Measurements from ENCODE around the gene PI4K2A. TPM values are rescaled to one million over a fixed set of nuclear protein-coding genes. Genes with fewer than 3 reads are reported as not detected.

PI4K2A gene
- total RNA-seq, 1 experiment from 2014 or later = 23.5 TPM

DNA sequence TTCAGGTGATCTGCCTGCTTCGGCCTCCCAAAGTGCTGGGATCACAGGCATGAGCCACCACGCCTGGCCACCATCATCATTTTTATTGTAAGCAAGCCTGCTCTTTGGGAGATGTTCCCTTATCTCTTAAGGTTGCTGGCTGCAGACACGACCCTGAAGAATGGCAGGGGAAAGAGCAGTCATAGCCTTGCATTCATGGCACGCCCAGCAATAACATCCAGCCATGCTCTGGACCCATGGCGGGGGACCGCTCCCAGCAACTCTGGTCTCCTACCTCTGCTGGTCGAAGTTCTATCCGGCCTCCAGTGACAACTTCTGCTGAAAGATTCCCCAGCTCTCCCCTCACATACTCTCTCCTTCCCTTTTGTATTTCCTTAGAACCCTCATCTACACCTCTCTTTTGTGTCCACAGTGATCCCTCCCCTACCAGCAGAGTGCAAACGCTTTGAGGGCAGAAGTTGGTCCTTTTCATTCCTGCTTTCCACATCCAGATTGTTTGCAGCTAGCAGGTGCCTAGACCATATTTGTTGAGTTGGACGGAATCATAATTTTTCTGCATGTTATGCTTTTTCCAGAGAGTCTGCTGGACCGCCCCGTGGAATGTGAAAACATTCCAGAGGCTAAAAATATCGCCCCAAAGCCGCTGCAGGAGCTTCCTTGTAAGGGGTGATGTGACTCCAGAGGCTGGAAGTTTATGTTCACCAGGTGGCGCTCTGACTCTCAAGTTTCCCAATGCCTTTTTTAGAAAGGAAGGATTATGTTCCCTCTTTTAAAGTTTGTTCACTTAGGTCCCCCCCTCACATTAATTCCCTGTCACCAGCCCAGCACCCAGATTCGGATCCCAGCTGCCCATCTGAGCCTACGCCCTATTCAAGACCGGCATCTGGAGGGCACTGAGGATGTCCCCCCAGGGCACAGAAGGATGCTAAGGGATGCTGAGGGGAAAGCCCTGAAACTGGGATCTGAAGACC, 68.8 kb downstream of the PI4K2A start:
- no TSS peak for BruUV-seq (replicated peaks)
- CTCF ChIA-PET = interaction anchor here (0.5 to 21.1 kb wide), 17 partner anchors 6 to 105 kb away, joined by 3 to 847 read pairs (median 12); partner anchors contain the start of genes AVPI1 and ZFYVE27
- no peaks in the 10 kb centered on the region for H3K27me3 Mint-ChIP-seq (ENCODE audit: insufficient read depth, unreplicated experiment)
- H3K27ac Mint-ChIP-seq (ENCODE audit: low read depth, unreplicated experiment) = no peak overlapping the region
- POLR2A ChIA-PET = interaction anchor here (0.7 to 20.1 kb wide), 5 partner anchors 8 to 27 kb away, joined by 3 to 915 read pairs (median 11); partner anchors contain the start of genes AVPI1 and ZFYVE27
- TF ChIP-seq, protein P1, sequence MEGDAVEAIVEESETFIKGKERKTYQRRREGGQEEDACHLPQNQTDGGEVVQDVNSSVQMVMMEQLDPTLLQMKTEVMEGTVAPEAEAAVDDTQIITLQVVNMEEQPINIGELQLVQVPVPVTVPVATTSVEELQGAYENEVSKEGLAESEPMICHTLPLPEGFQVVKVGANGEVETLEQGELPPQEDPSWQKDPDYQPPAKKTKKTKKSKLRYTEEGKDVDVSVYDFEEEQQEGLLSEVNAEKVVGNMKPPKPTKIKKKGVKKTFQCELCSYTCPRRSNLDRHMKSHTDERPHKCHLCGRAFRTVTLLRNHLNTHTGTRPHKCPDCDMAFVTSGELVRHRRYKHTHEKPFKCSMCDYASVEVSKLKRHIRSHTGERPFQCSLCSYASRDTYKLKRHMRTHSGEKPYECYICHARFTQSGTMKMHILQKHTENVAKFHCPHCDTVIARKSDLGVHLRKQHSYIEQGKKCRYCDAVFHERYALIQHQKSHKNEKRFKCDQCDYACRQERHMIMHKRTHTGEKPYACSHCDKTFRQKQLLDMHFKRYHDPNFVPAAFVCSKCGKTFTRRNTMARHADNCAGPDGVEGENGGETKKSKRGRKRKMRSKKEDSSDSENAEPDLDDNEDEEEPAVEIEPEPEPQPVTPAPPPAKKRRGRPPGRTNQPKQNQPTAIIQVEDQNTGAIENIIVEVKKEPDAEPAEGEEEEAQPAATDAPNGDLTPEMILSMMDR (IDR thresholded peaks at IDR 0.05; ENCODE audit: unreplicated experiment) = peak; percentile 50
- intact Hi-C loops (cut with micrococcal nuclease) = loop anchor here (1.0 kb wide), 2 partner anchors 22 to 33 kb away; no protein-coding TSS in a partner anchor
- H3K4me1 Mint-ChIP-seq (ENCODE audit: insufficient read depth, unreplicated experiment) = peaks cover 24% of the 10 kb centered on the region
- no peaks in the 10 kb centered on the region for H3K9me3 Mint-ChIP-seq (ENCODE audit: unreplicated experiment)
- no peak overlapping the region for H3K4me3 Mint-ChIP-seq (ENCODE audit: unreplicated experiment)
- no peaks in the 10 kb centered on the region for H3K36me3 Mint-ChIP-seq (ENCODE audit: insufficient read depth, unreplicated experiment)
- DNase-seq (ENCODE audit: unreplicated experiment) = peak; percentile 82

GRCh38 chr10:97711640-97712572, 71.4 kb downstream of the PI4K2A start:
- ChIA-PET POLR2A (interaction anchor here (15.2 to 20.1 kb wide), 2 partner anchors 18 to 30 kb away, joined by 539 to 915 read pairs; partner anchors contain the start of genes AVPI1 and ZFYVE27), CTCF (interaction anchor here (0.7 to 21.1 kb wide), 7 partner anchors 8 to 158 kb away, joined by 3 to 847 read pairs (median 20); partner anchors contain the start of genes AVPI1 and ZFYVE27)
- BruUV-seq (replicated peaks) = no TSS peak
- DNase-seq (ENCODE audit: unreplicated experiment) = no peak
- Mint-ChIP-seq H3K27me3 (ENCODE audit: insufficient read depth, unreplicated experiment) (no peaks in the 10 kb centered on the region), H3K4me1 (ENCODE audit: insufficient read depth, unreplicated experiment) (peaks cover 39% of the 10 kb centered on the region), H3K36me3 (ENCODE audit: insufficient read depth, unreplicated experiment) (peaks cover 12% of the 10 kb centered on the region), H3K4me3 (ENCODE audit: unreplicated experiment) (peak overlapping the region; percentile 97), H3K27ac (ENCODE audit: low read depth, unreplicated experiment) (no peak overlapping the region), H3K9me3 (ENCODE audit: unreplicated experiment) (no peaks in the 10 kb centered on the region)
- intact Hi-C loops (cut with micrococcal nuclease) = no loop called here
- TF ChIP-seq, protein P1 (IDR thresholded peaks at IDR 0.05; ENCODE audit: unreplicated experiment) = no peak

GRCh38 chr10:97713339-97713825, 72.9 kb downstream of the PI4K2A start, which contains the start of gene MARVELD1:
MARVELD1 (plus strand) TSS chr10:97713730; CDS start chr10:97713877, 147 bp downstream.
- Mint-ChIP-seq H3K36me3 (ENCODE audit: insufficient read depth, unreplicated experiment) (peaks cover 25% of the 10 kb centered on the region), H3K4me3 (ENCODE audit: unreplicated experiment) (peak within 1 kb of the TSS; percentile 97), H3K9me3 (ENCODE audit: unreplicated experiment) (no peaks in the 10 kb centered on the region), H3K4me1 (ENCODE audit: insufficient read depth, unreplicated experiment) (peaks cover 54% of the 10 kb centered on the region), H3K27me3 (ENCODE audit: insufficient read depth, unreplicated experiment) (no peaks in the 10 kb centered on the region), H3K27ac (ENCODE audit: low read depth, unreplicated experiment) (peak within 1 kb of the TSS; percentile 92)
- BruUV-seq (replicated peaks) = no TSS peak
- intact Hi-C loops (cut with micrococcal nuclease) = no loop called here
- CTCF ChIA-PET = interaction anchor here (0.6 to 21.1 kb wide), 8 partner anchors 10 to 157 kb away, joined by 3 to 847 read pairs (median 5); partner anchors contain the start of genes AVPI1 and ZFYVE27
- POLR2A ChIA-PET = interaction anchor here (0.7 to 20.1 kb wide), 8 partner anchors 11 to 520 kb away, joined by 5 to 915 read pairs (median 11); partner anchors contain the start of genes AVPI1, PI4K2A and ZFYVE27
- TF ChIP-seq, protein P1 (IDR thresholded peaks at IDR 0.05; ENCODE audit: unreplicated experiment) = no peak
- DNase-seq (ENCODE audit: unreplicated experiment) = peak; percentile 87

Measured in MCF 10A (cell line).